ENCODE results near the gene RABGAP1L.

- TF ChIP-seq, protein P1, sequence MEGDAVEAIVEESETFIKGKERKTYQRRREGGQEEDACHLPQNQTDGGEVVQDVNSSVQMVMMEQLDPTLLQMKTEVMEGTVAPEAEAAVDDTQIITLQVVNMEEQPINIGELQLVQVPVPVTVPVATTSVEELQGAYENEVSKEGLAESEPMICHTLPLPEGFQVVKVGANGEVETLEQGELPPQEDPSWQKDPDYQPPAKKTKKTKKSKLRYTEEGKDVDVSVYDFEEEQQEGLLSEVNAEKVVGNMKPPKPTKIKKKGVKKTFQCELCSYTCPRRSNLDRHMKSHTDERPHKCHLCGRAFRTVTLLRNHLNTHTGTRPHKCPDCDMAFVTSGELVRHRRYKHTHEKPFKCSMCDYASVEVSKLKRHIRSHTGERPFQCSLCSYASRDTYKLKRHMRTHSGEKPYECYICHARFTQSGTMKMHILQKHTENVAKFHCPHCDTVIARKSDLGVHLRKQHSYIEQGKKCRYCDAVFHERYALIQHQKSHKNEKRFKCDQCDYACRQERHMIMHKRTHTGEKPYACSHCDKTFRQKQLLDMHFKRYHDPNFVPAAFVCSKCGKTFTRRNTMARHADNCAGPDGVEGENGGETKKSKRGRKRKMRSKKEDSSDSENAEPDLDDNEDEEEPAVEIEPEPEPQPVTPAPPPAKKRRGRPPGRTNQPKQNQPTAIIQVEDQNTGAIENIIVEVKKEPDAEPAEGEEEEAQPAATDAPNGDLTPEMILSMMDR (IDR thresholded peaks at IDR 0.05) = no peak
- TF ChIP-seq POLR2A (IDR thresholded peaks at IDR 0.05; ENCODE audit: low read depth) = no peak
- TF ChIP-seq POLR2AphosphoS5 (IDR thresholded peaks at IDR 0.05) = no peak
Observed at GRCh38 chr1:174150499-174150898, 8.8 kb upstream of the RABGAP1L start.
